ENCODE measurements around the gene FGD6.
"Not testable (repeated sequence)": the region's sequence is repeated elsewhere in the genome, so short reads cannot be mapped to it uniquely, and the experiment has no call there.

Gene FGD6

GRCh38 chr12:95217377-95218149 lies at the start of gene FGD6, which contains the start of gene VEZT:
Gene FGD6 (minus strand): TSS chr12:95217467. CDS start chr12:95217240, 227 bp downstream.
Gene VEZT (plus strand): TSS chr12:95217807. CDS start chr12:95217851, 44 bp downstream.
- FAIRE-seq: peak; percentile 99

GRCh38 chr12:95266254-95266653 lies 49.0 kb upstream of the FGD6 start:
- no peak for FAIRE-seq

GRCh38 chr12:95265765-95266164 lies 48.5 kb upstream of the FGD6 start:
- no peak for FAIRE-seq

GRCh38 chr12:95262808-95263207 lies 45.5 kb upstream of the FGD6 start:
- FAIRE-seq: no peak

- no peak for FAIRE-seq
These were observed 43.8 kb upstream of the FGD6 start for GRCh38 chr12:95261109-95261508.

GRCh38 chr12:95259368-95259767 lies 42.1 kb upstream of the FGD6 start:
- FAIRE-seq: no peak

- FAIRE-seq: no peak
These were observed 41.5 kb upstream of the FGD6 start for GRCh38 chr12:95258803-95259202.

- no peak for FAIRE-seq
These were observed 40.9 kb upstream of the FGD6 start for GRCh38 chr12:95258151-95258550.

GRCh38 chr12:95257541-95257940 lies 40.3 kb upstream of the FGD6 start:
- FAIRE-seq: no peak

GRCh38 chr12:95253386-95253785 lies 36.1 kb upstream of the FGD6 start:
- FAIRE-seq: no peak

- no peak for FAIRE-seq
These were observed 31.5 kb upstream of the FGD6 start for GRCh38 chr12:95248604-95249360.

- FAIRE-seq: no peak
These were observed 30.8 kb upstream of the FGD6 start for GRCh38 chr12:95248095-95248494.

GRCh38 chr12:95244350-95244749 lies 27.1 kb upstream of the FGD6 start:
- no peak for FAIRE-seq

GRCh38 chr12:95243497-95244183 lies 26.4 kb upstream of the FGD6 start:
- no peak for FAIRE-seq

GRCh38 chr12:95241761-95242506 lies 24.7 kb upstream of the FGD6 start:
- no peak for FAIRE-seq

GRCh38 chr12:95241138-95241537 lies 23.9 kb upstream of the FGD6 start:
- not testable (repeated sequence) for FAIRE-seq

- no peak for FAIRE-seq
These were observed 23.3 kb upstream of the FGD6 start for GRCh38 chr12:95240556-95240955.

GRCh38 chr12:95239835-95240234 lies 22.6 kb upstream of the FGD6 start:
- not testable (repeated sequence) for FAIRE-seq

GRCh38 chr12:95239216-95239615 lies 21.9 kb upstream of the FGD6 start:
- FAIRE-seq: no peak

GRCh38 chr12:95238150-95238549 lies 20.9 kb upstream of the FGD6 start:
- no peak for FAIRE-seq

GRCh38 chr12:95237315-95237714 lies 20.0 kb upstream of the FGD6 start:
- FAIRE-seq: no peak

- not testable (repeated sequence) for FAIRE-seq
These were observed 18.4 kb upstream of the FGD6 start for GRCh38 chr12:95235621-95236020.

- FAIRE-seq: not testable (repeated sequence)
These were observed 16.9 kb upstream of the FGD6 start for GRCh38 chr12:95234187-95234586.
